HCT116 (cell line): ENCODE measurements around the gene KLRD1. TPM values are rescaled to one million over a fixed set of nuclear protein-coding genes. Genes with fewer than 3 reads are reported as not detected.

Source experiments
- ATAC-seq: fragments of 200-7000 bp; cut with Tn5 transposase; 2 replicates; pipeline ENCODE4 v1.9.1; 2020; ENCODE audit warnings: mild to moderate bottlenecking, moderate library complexity
- BruUV-seq: library from RNA; stranded (reverse); fragments of 400-500 nt; replicated peaks from 2 replicates; lab custom pipeline; 2021; lab: Mats Ljungman, UMichigan
- CTCF ChIA-PET: fragments of 300-600 bp; sonication (Branson Sonifier 250); formaldehyde crosslinking; loops from one replicate; lab custom pipeline; 2021; ENCODE audit warnings: antibody characterized with exemption; lab: Charles Lee
- POLR2A ChIA-PET: fragments of 300-600, 350-600 bp; sonication (Branson Sonifier 250); formaldehyde crosslinking; loops from one replicate; lab custom pipeline; 2021; ENCODE audit warnings: antibody characterized with exemption; lab: Charles Lee
- RAD21 ChIA-PET, 2 experiments: fragments of 300-600 bp; sonication (Branson Sonifier 250); formaldehyde crosslinking; loops; one replicate each; lab custom pipeline; 2023; ENCODE audit warnings: low total read pairs in 2 of 2; ENCODE audit not compliant: uncharacterized antibody in 2 of 2, unreplicated experiment in 2 of 2, low non-redundant PET in 1 of 2; lab: Charles Lee
- DNase-seq: peaks from one replicate; pipeline ENCODE4 v3.0.0-alpha.2; 2010; ENCODE audit warnings: low read depth, low spot score
- H2AFZ ChIP-seq: fragments of 200-600 bp; shearing (Covaris generic), sonication (generic); 2 replicates; pipeline ENCODE4 v1.6.1; 2017; ENCODE audit warnings: low read depth, mixed run types, mixed read lengths, antibody characterized with exemption, low read length; ENCODE audit not compliant: poor library complexity, severe bottlenecking
- H3K27ac ChIP-seq: 2 replicates; pipeline ENCODE4 v1.5.1; 2012; ENCODE audit warnings: low read depth, low read length
- H3K27me3 ChIP-seq: fragments of 200-600 bp; sonication (generic); 2 replicates; pipeline ENCODE4 v1.6.1; 2016; ENCODE audit warnings: mixed run types, low read length, mixed read lengths; ENCODE audit not compliant: insufficient read depth
- H3K36me3 ChIP-seq, 2 experiments: fragments of 200-500 bp in 1 of 2; fragments of 200-600 bp in 1 of 2; sonication (Bioruptor generic) in 1 of 2; sonication (generic) in 1 of 2; 2 replicates each; pipeline versions ENCODE4 v1.5.1 to v1.6.1; 2014 to 2016; ENCODE audit warnings: low read length in 2 of 2, inconsistent platforms in 1 of 2, mixed read lengths in 1 of 2, mixed run types in 1 of 2; ENCODE audit not compliant: insufficient read depth in 2 of 2, control insufficient read depth in 1 of 2
- H3K4me1 ChIP-seq, 2 experiments: fragments of 200-600 bp in 1 of 2; sonication (generic) in 1 of 2; 2 replicates each; pipeline versions ENCODE4 v1.5.1 to v1.6.1; 2012 to 2017; ENCODE audit warnings: low read length in 2 of 2, inconsistent platforms in 1 of 2, mild to moderate bottlenecking in 1 of 2, mixed read lengths in 1 of 2, mixed run types in 1 of 2, moderate library complexity in 1 of 2; ENCODE audit not compliant: insufficient read depth in 2 of 2, control insufficient read depth in 1 of 2
- H3K4me2 ChIP-seq: fragments of 200-600 bp; sonication (generic); 2 replicates; pipeline ENCODE4 v1.6.1; 2017; ENCODE audit warnings: mixed run types, low read length, mixed read lengths
- H3K4me3 ChIP-seq, 2 experiments: fragments of 200-600 bp in 1 of 2; sonication (generic) in 1 of 2; replicated peaks in 1 of 2; 2 replicates each; pipeline ENCODE4 v1.5.1; 2011 to 2016; ENCODE audit warnings: low read length in 2 of 2, control low read depth in 1 of 2, low read depth in 1 of 2, mild to moderate bottlenecking in 1 of 2, mixed read lengths in 1 of 2, mixed run types in 1 of 2
- H3K79me2 ChIP-seq: fragments of 200-600 bp; sonication (generic); 2 replicates; pipeline ENCODE4 v1.6.1; 2017; ENCODE audit warnings: mild to moderate bottlenecking, mixed run types, low read length, moderate library complexity, mixed read lengths; ENCODE audit not compliant: insufficient read depth
- H3K9ac ChIP-seq: fragments of 200-600 bp; sonication (generic); 2 replicates; pipeline ENCODE4 v1.6.1; 2016; ENCODE audit warnings: low read length, mixed read lengths
- H3K9me2 ChIP-seq: fragments of 200-600 bp; sonication (generic), shearing (Covaris generic); 2 replicates; pipeline ENCODE4 v1.6.1; 2017; ENCODE audit warnings: mixed run types, mild to moderate bottlenecking, moderate library complexity; ENCODE audit not compliant: insufficient read depth
- H3K9me3 ChIP-seq, 2 experiments: fragments of 200-500 bp in 1 of 2; fragments of 200-600 bp in 1 of 2; sonication (Bioruptor generic) in 1 of 2; sonication (generic) in 1 of 2; 2 replicates each; pipeline ENCODE4 v1.6.1; 2014 to 2017; ENCODE audit warnings: low read length in 2 of 2, mixed read lengths in 2 of 2, inconsistent platforms in 1 of 2, low read depth in 1 of 2, mild to moderate bottlenecking in 1 of 2, mixed run types in 1 of 2, moderate library complexity in 1 of 2; ENCODE audit not compliant: control insufficient read depth in 1 of 2, insufficient read depth in 1 of 2
- H4K20me1 ChIP-seq: fragments of 200-600 bp; sonication (generic), shearing (Covaris generic); 2 replicates; pipeline ENCODE4 v1.6.1; 2017; ENCODE audit warnings: mixed run types, mild to moderate bottlenecking, moderate library complexity; ENCODE audit not compliant: insufficient read depth
- CBX3 ChIP-seq: IDR thresholded peaks from 2 replicates; pipeline ENCODE4 v1.6.1; 2012; ENCODE audit warnings: low read depth
- CEBPB ChIP-seq: IDR thresholded peaks from 2 replicates; pipeline ENCODE4 v1.6.1; 2012; ENCODE audit warnings: low read depth
- EGR1 ChIP-seq: IDR thresholded peaks from 2 replicates; pipeline ENCODE4 v1.6.1; 2012; ENCODE audit warnings: low read depth
- ELF1 ChIP-seq: IDR thresholded peaks from 2 replicates; pipeline ENCODE4 v1.6.1; 2012; ENCODE audit warnings: low read depth, borderline replicate concordance
- EZH2 ChIP-seq: fragments of 200-600 bp; sonication (generic); IDR thresholded peaks from 2 replicates; pipeline ENCODE4 v1.6.1; 2017; ENCODE audit warnings: antibody characterized with exemption, mixed run types
- EZH2phosphoT487 ChIP-seq: fragments of 200-600 bp; IDR thresholded peaks from 2 replicates; pipeline ENCODE4 v1.6.1; 2018; ENCODE audit warnings: antibody characterized with exemption, borderline replicate concordance
- FOSL1 ChIP-seq: IDR thresholded peaks from 2 replicates; pipeline ENCODE4 v1.6.1; 2012; ENCODE audit warnings: low read depth
- JUND ChIP-seq: IDR thresholded peaks from 2 replicates; pipeline ENCODE4 v1.6.1; 2012
- MAX ChIP-seq: IDR thresholded peaks from 2 replicates; pipeline ENCODE4 v1.6.1; 2012
- POLR2A ChIP-seq: IDR thresholded peaks from 2 replicates; pipeline ENCODE4 v1.7.0; 2011; ENCODE audit warnings: borderline replicate concordance; ENCODE audit not compliant: insufficient read depth, insufficient read length; ENCODE audit errors: extremely low read depth
- RAD21 ChIP-seq: IDR thresholded peaks from 2 replicates; pipeline ENCODE4 v1.6.1; 2012; ENCODE audit warnings: low read depth, mild to moderate bottlenecking
- SIN3A ChIP-seq: IDR thresholded peaks from 2 replicates; pipeline ENCODE4 v1.6.1; 2012; ENCODE audit warnings: low read depth
- SP1 ChIP-seq: IDR thresholded peaks from 2 replicates; pipeline ENCODE4 v1.6.1; 2012; ENCODE audit warnings: low read depth
- SRF ChIP-seq: IDR thresholded peaks from 2 replicates; pipeline ENCODE4 v1.6.1; 2012; ENCODE audit warnings: low read depth
- TCF7L2 ChIP-seq: IDR thresholded peaks from 2 replicates; pipeline ENCODE4 v1.7.0; 2011; ENCODE audit warnings: borderline replicate concordance, inconsistent platforms; ENCODE audit not compliant: insufficient read depth, insufficient read length; ENCODE audit errors: extremely low read depth
- YY1 ChIP-seq: IDR thresholded peaks from 2 replicates; pipeline ENCODE4 v1.6.1; 2011; ENCODE audit warnings: low read length, low read depth, moderate library complexity, mild to moderate bottlenecking; ENCODE audit not compliant: insufficient replicate concordance; ENCODE audit errors: extremely low read depth
- ZFX ChIP-seq: fragments of 450-650 bp; IDR thresholded peaks from 2 replicates; pipeline ENCODE4 v1.6.1; 2017
- ZNF274 ChIP-seq: fragments of 200-500 bp; sonication (Bioruptor generic); IDR thresholded peaks from 2 replicates; pipeline ENCODE4 v1.6.1; 2014; ENCODE audit warnings: mild to moderate bottlenecking, low read depth, low read length, inconsistent platforms
- intact Hi-C: fragments of 100-400 bp; cut with micrococcal nuclease; formaldehyde crosslinking; loops from 2 replicates; pipeline ENCODE4 v1.10.0; 2022
- total RNA-seq: library from RNA; stranded (reverse); gene quantifications from one replicate; pipeline ENCODE4 v1.2.1, GENCODE V29; 2021; ENCODE audit not compliant: unreplicated experiment
- TF ChIP-seq, protein P1 (sequence below): IDR thresholded peaks from 2 replicates; pipeline ENCODE4 v1.6.1; 2012; ENCODE audit warnings: low read depth
- TF ChIP-seq, protein P2 (sequence below): IDR thresholded peaks from 2 replicates; pipeline ENCODE4 v1.6.1; 2012

Gene KLRD1
- total RNA-seq, 1 experiment from 2014 or later: 0.27 TPM

DNA sequence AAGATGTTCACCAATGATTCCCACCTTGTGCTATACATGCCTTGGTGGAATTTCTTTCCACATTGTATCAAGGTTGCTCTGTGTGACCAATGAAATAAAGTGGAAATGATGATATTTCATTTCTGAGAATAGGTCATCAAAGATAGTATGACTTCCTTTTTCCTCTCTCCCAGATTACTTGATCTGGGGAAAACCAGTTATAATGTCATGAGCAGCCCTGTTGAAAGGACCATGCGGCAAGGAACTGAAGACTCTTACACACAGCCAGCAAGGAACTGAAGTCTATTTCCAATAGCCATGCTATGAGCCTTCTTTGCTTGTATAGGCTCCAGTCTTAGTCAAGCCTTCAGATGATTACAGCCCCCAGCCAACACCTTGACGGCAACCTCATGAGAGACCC is 11.7 kb downstream of the KLRD1 start:
- intact Hi-C loops: no loop called here
- Histone ChIP-seq H3K9me2 (no peaks in the 10 kb centered on the region), H3K4me1 (no peaks in the 10 kb centered on the region), H3K79me2 (no peaks in the 10 kb centered on the region), H4K20me1 (no peaks in the 10 kb centered on the region), H3K4me3 (no peak overlapping the region), H3K9ac (no peak overlapping the region), H3K27ac (no peak overlapping the region), H3K27me3 (no peaks in the 10 kb centered on the region), H3K9me3 (no peaks in the 10 kb centered on the region), H3K36me3 (no peaks in the 10 kb centered on the region), H3K4me2 (no peak overlapping the region), H2AFZ (no peak overlapping the region)
- ATAC-seq: no peak
- CTCF ChIA-PET: no interaction called here
- RAD21 ChIA-PET: no interaction called here
- no TSS peak for BruUV-seq
- DNase-seq: no peak
- TF ChIP-seq EZH2phosphoT487 (no peak), MAX (no peak), YY1 (no peak), JUND (no peak), TCF7L2 (no peak), POLR2A (no peak), SIN3A (no peak), FOSL1 (no peak), SRF (no peak), EGR1 (no peak), SP1 (no peak), ELF1 (no peak), ZNF274 (no peak), ZFX (no peak), CBX3 (no peak), RAD21 (no peak), EZH2 (no peak), CEBPB (no peak)
- TF ChIP-seq, protein P1, sequence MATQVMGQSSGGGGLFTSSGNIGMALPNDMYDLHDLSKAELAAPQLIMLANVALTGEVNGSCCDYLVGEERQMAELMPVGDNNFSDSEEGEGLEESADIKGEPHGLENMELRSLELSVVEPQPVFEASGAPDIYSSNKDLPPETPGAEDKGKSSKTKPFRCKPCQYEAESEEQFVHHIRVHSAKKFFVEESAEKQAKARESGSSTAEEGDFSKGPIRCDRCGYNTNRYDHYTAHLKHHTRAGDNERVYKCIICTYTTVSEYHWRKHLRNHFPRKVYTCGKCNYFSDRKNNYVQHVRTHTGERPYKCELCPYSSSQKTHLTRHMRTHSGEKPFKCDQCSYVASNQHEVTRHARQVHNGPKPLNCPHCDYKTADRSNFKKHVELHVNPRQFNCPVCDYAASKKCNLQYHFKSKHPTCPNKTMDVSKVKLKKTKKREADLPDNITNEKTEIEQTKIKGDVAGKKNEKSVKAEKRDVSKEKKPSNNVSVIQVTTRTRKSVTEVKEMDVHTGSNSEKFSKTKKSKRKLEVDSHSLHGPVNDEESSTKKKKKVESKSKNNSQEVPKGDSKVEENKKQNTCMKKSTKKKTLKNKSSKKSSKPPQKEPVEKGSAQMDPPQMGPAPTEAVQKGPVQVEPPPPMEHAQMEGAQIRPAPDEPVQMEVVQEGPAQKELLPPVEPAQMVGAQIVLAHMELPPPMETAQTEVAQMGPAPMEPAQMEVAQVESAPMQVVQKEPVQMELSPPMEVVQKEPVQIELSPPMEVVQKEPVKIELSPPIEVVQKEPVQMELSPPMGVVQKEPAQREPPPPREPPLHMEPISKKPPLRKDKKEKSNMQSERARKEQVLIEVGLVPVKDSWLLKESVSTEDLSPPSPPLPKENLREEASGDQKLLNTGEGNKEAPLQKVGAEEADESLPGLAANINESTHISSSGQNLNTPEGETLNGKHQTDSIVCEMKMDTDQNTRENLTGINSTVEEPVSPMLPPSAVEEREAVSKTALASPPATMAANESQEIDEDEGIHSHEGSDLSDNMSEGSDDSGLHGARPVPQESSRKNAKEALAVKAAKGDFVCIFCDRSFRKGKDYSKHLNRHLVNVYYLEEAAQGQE: no peak
- TF ChIP-seq, protein P2, sequence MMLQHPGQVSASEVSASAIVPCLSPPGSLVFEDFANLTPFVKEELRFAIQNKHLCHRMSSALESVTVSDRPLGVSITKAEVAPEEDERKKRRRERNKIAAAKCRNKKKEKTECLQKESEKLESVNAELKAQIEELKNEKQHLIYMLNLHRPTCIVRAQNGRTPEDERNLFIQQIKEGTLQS: no peak
- POLR2A ChIA-PET: no interaction called here
